IPS-15b (cell line): Measurements from ENCODE around the gene NUAK2.
A peak's percentile ranks its signal among the peaks of the same experiment; 100 is the strongest.
"Not testable (repeated sequence)": the region's sequence is repeated elsewhere in the genome, so short reads cannot be mapped to it uniquely, and the experiment has no call there.

ENCODE experiments used
- H3K27me3 ChIP-seq: one replicate; pipeline ENCODE4 v1.6.1; 2013; ENCODE audit warnings: low read length; ENCODE audit not compliant: control insufficient read depth, insufficient read depth
- H3K36me3 ChIP-seq: one replicate; pipeline ENCODE4 v1.6.1; 2013; ENCODE audit warnings: low read length; ENCODE audit not compliant: control insufficient read depth, insufficient read depth
- H3K4me1 ChIP-seq: one replicate; pipeline ENCODE4 v1.6.1; 2013; ENCODE audit warnings: mild to moderate bottlenecking, low read length; ENCODE audit not compliant: control insufficient read depth, insufficient read depth
- H3K4me3 ChIP-seq: one replicate; pipeline ENCODE4 v1.5.1; 2013; ENCODE audit warnings: low read depth, low read length
- H3K9ac ChIP-seq: one replicate; pipeline ENCODE4 v1.6.1; 2013; ENCODE audit warnings: low read depth, mild to moderate bottlenecking, low read length
- H3K9me3 ChIP-seq: one replicate; pipeline ENCODE4 v1.6.1; 2013; ENCODE audit warnings: mild to moderate bottlenecking, low read length; ENCODE audit not compliant: control insufficient read depth, insufficient read depth

Gene NUAK2

GRCh38 chr1:205287076-205287475 lies 34.5 kb downstream of the NUAK2 start:
- Histone ChIP-seq H3K36me3 (no peaks in the 10 kb centered on the region), H3K4me1 (peaks cover 20% of the 10 kb centered on the region)

GRCh38 chr1:205286335-205286950 lies 35.1 kb downstream of the NUAK2 start:
- H3K9ac ChIP-seq = no peak overlapping the region
- no peaks in the 10 kb centered on the region for H3K9me3 ChIP-seq
- no peaks in the 10 kb centered on the region for H3K27me3 ChIP-seq
- H3K36me3 ChIP-seq = no peaks in the 10 kb centered on the region
- H3K4me1 ChIP-seq = peaks cover 20% of the 10 kb centered on the region
- no peak overlapping the region for H3K4me3 ChIP-seq

More at GRCh38 chr1:205287076-205287475, 34.5 kb downstream of the NUAK2 start:
- no peak overlapping the region for H3K4me3 ChIP-seq
- no peaks in the 10 kb centered on the region for H3K27me3 ChIP-seq
- no peaks in the 10 kb centered on the region for H3K9me3 ChIP-seq
- no peak overlapping the region for H3K9ac ChIP-seq

GRCh38 chr1:205285381-205286101 lies 36.0 kb downstream of the NUAK2 start:
- H3K27me3 ChIP-seq = no peaks in the 10 kb centered on the region
- H3K4me1 ChIP-seq = peaks cover 20% of the 10 kb centered on the region
- no peaks in the 10 kb centered on the region for H3K9me3 ChIP-seq
- no peaks in the 10 kb centered on the region for H3K36me3 ChIP-seq
- no peak overlapping the region for H3K4me3 ChIP-seq
- H3K9ac ChIP-seq = no peak overlapping the region

GRCh38 chr1:205284420-205285144 lies 37.0 kb downstream of the NUAK2 start:
- Histone ChIP-seq H3K36me3 (no peaks in the 10 kb centered on the region), H3K4me1 (peaks cover 20% of the 10 kb centered on the region), H3K9me3 (no peaks in the 10 kb centered on the region), H3K9ac (peak overlapping the region; percentile 42), H3K4me3 (no peak overlapping the region), H3K27me3 (no peaks in the 10 kb centered on the region)

- peaks cover 20% of the 10 kb centered on the region for H3K4me1 ChIP-seq
- no peak overlapping the region for H3K9ac ChIP-seq
- no peak overlapping the region for H3K4me3 ChIP-seq
- H3K9me3 ChIP-seq = no peaks in the 10 kb centered on the region
- no peaks in the 10 kb centered on the region for H3K27me3 ChIP-seq
- no peaks in the 10 kb centered on the region for H3K36me3 ChIP-seq
These were observed 38.0 kb downstream of the NUAK2 start for GRCh38 chr1:205283270-205284147.

GRCh38 chr1:205280666-205281395 lies 40.7 kb downstream of the NUAK2 start:
- not testable (repeated sequence) for H3K4me3 ChIP-seq, H3K27me3 ChIP-seq, H3K9me3 ChIP-seq, H3K36me3 ChIP-seq, H3K9ac ChIP-seq
- peaks cover 16% of the 10 kb centered on the region for H3K4me1 ChIP-seq

GRCh38 chr1:205279986-205280385 lies 41.6 kb downstream of the NUAK2 start:
- Histone ChIP-seq H3K4me1 (peaks cover 10% of the 10 kb centered on the region), H3K4me3 (no peak overlapping the region), H3K9me3 (no peaks in the 10 kb centered on the region), H3K27me3 (no peaks in the 10 kb centered on the region), H3K9ac (no peak overlapping the region), H3K36me3 (no peaks in the 10 kb centered on the region)

GRCh38 chr1:205276689-205277065 lies 44.9 kb downstream of the NUAK2 start:
- Histone ChIP-seq H3K4me3 (no peak overlapping the region), H3K9me3 (no peaks in the 10 kb centered on the region), H3K27me3 (no peaks in the 10 kb centered on the region), H3K4me1 (peaks cover 6% of the 10 kb centered on the region), H3K9ac (peak overlapping the region; percentile 10), H3K36me3 (peaks cover 7% of the 10 kb centered on the region)

GRCh38 chr1:205275916-205276688 lies 45.4 kb downstream of the NUAK2 start:
- peaks cover 6% of the 10 kb centered on the region for H3K4me1 ChIP-seq
- H3K4me3 ChIP-seq = no peak overlapping the region
- peak overlapping the region; percentile 10 for H3K9ac ChIP-seq
- no peaks in the 10 kb centered on the region for H3K9me3 ChIP-seq
- H3K27me3 ChIP-seq = no peaks in the 10 kb centered on the region
- H3K36me3 ChIP-seq = peaks cover 7% of the 10 kb centered on the region

- peaks cover 6% of the 10 kb centered on the region for H3K4me1 ChIP-seq
- no peaks in the 10 kb centered on the region for H3K27me3 ChIP-seq
- H3K4me3 ChIP-seq = no peak overlapping the region
- no peaks in the 10 kb centered on the region for H3K9me3 ChIP-seq
- H3K36me3 ChIP-seq = peaks cover 10% of the 10 kb centered on the region
- no peak overlapping the region for H3K9ac ChIP-seq
These were observed 46.4 kb downstream of the NUAK2 start for GRCh38 chr1:205275133-205275532.
